A549 (cell line): Measurements from ENCODE around the gene PLA2G2C.

ENCODE experiments used
- CEBPB ChIP-seq, 2 experiments: fragments of >200 bp in 1 of 2; sonication (Bioruptor Twin) in 1 of 2; formaldehyde crosslinking in 1 of 2; IDR thresholded peaks; 2 replicates each; pipeline ENCODE4 v1.6.1; 2012 to 2016
- JUNB ChIP-seq: fragments of >200 bp; sonication (Bioruptor Twin); formaldehyde crosslinking; IDR thresholded peaks from 2 replicates; pipeline ENCODE4 v1.6.1; 2016
- KDM5A ChIP-seq: fragments of 200-600 bp; sonication (generic); IDR thresholded peaks from 2 replicates; pipeline ENCODE4 v1.6.1; 2016; ENCODE audit warnings: antibody characterized with exemption, mild to moderate bottlenecking
- POLR2A ChIP-seq: IDR thresholded peaks from 2 replicates; pipeline ENCODE4 v1.6.1; 2012; ENCODE audit warnings: mild to moderate bottlenecking, low read length
- RARB ChIP-seq: fragments of 250-450 bp; sonication (Bioruptor Pico); IDR thresholded peaks from 2 replicates; pipeline ENCODE4 v1.8.0; 2021; ENCODE audit warnings: mild to moderate bottlenecking, moderate library complexity
- RFX5 ChIP-seq: fragments of 450-650 bp; IDR thresholded peaks from 2 replicates; pipeline ENCODE4 v1.7.1; 2014; ENCODE audit warnings: antibody characterized with exemption, mild to moderate bottlenecking, moderate library complexity
- TF ChIP-seq, protein P1 (sequence below): fragments of >200 bp; sonication (Bioruptor Twin); formaldehyde crosslinking; IDR thresholded peaks from 2 replicates; pipeline ENCODE4 v1.6.1; 2016
- TF ChIP-seq, protein P2 (sequence below): fragments of >200 bp; sonication (Bioruptor Twin); formaldehyde crosslinking; IDR thresholded peaks from 3 replicates; pipeline ENCODE4 v1.5.1; 2016
- TF ChIP-seq, protein P3 (sequence below): fragments of 250-450 bp; sonication (Bioruptor Pico); IDR thresholded peaks from 2 replicates; pipeline ENCODE4 v1.5.0; 2020; ENCODE audit warnings: low read depth, mild to moderate bottlenecking, moderate library complexity

DNA sequence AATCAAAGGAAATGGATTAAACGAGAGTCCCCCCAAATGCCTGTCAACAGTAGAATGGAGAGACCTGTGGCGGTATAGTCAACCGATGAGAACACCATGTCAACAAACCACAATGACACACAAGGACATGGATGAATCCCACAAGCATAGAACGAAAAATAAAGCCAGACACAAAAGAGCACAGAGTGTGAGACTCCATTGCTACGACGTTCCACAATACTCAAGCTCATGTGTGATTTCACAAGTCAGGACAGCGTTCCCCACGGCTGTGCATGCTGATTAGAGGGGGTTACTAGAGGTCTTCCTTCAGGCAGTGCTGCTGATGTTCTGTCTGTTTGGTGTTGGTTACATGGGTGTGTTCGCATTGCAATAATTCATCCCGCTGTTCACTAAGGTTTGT, 61.2 kb downstream of the PLA2G2C start:
- TF ChIP-seq, protein P1, sequence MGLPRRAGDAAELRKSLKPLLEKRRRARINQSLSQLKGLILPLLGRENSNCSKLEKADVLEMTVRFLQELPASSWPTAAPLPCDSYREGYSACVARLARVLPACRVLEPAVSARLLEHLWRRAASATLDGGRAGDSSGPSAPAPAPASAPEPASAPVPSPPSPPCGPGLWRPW, result no peak
- TF ChIP-seq, protein P2, sequence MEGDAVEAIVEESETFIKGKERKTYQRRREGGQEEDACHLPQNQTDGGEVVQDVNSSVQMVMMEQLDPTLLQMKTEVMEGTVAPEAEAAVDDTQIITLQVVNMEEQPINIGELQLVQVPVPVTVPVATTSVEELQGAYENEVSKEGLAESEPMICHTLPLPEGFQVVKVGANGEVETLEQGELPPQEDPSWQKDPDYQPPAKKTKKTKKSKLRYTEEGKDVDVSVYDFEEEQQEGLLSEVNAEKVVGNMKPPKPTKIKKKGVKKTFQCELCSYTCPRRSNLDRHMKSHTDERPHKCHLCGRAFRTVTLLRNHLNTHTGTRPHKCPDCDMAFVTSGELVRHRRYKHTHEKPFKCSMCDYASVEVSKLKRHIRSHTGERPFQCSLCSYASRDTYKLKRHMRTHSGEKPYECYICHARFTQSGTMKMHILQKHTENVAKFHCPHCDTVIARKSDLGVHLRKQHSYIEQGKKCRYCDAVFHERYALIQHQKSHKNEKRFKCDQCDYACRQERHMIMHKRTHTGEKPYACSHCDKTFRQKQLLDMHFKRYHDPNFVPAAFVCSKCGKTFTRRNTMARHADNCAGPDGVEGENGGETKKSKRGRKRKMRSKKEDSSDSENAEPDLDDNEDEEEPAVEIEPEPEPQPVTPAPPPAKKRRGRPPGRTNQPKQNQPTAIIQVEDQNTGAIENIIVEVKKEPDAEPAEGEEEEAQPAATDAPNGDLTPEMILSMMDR, result no peak
- TF ChIP-seq, protein P3, sequence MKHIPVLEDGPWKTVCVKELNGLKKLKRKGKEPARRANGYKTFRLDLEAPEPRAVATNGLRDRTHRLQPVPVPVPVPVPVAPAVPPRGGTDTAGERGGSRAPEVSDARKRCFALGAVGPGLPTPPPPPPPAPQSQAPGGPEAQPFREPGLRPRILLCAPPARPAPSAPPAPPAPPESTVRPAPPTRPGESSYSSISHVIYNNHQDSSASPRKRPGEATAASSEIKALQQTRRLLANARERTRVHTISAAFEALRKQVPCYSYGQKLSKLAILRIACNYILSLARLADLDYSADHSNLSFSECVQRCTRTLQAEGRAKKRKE, result no peak
- TF ChIP-seq CEBPB (IDR thresholded peaks at IDR 0.05), result no peak
- no peak for TF ChIP-seq RARB
- no peak for TF ChIP-seq JUNB
- TF ChIP-seq KDM5A, result no peak
- TF ChIP-seq RFX5, result no peak
- TF ChIP-seq POLR2A, result no peak
